ENCODE measurements around the gene S100A8. TPM values are rescaled to one million over a fixed set of nuclear protein-coding genes. Genes with fewer than 3 reads are reported as not detected.

S100A8 gene
- total RNA-seq, 4 donors from 2014 or later: 13.6 to 129 (median 20.6) TPM

GRCh38 chr1:153431427-153431826 lies 40.6 kb upstream of the S100A8 start:
- no peak for TF ChIP-seq CTCF (IDR thresholded peaks at IDR 0.05; ENCODE audit: low read depth)

GRCh38 chr1:153431002-153431401 lies 40.1 kb upstream of the S100A8 start:
- no peak for TF ChIP-seq CTCF (IDR thresholded peaks at IDR 0.05; ENCODE audit: low read depth)

GRCh38 chr1:153430561-153430960 lies 39.7 kb upstream of the S100A8 start:
- TF ChIP-seq CTCF (IDR thresholded peaks at IDR 0.05; ENCODE audit: low read depth): no peak

GRCh38 chr1:153430166-153430553 lies 39.3 kb upstream of the S100A8 start:
- TF ChIP-seq CTCF (IDR thresholded peaks at IDR 0.05; ENCODE audit: low read depth): no peak

- TF ChIP-seq CTCF (IDR thresholded peaks at IDR 0.05; ENCODE audit: low read depth): no peak
Observed at GRCh38 chr1:153429266-153430165, 38.6 kb upstream of the S100A8 start.

GRCh38 chr1:153428791-153429190 lies 37.9 kb upstream of the S100A8 start:
- TF ChIP-seq CTCF (IDR thresholded peaks at IDR 0.05; ENCODE audit: low read depth): no peak

GRCh38 chr1:153428073-153428638 lies 37.3 kb upstream of the S100A8 start:
- no peak for TF ChIP-seq CTCF (IDR thresholded peaks at IDR 0.05; ENCODE audit: low read depth)

Data from subcutaneous adipose tissue (tissue), 4 donors.